Measurements from ENCODE around the gene CASP7.

- TF ChIP-seq CTCF (IDR thresholded peaks at IDR 0.05) = no peak
- no peak for TF ChIP-seq POLR2A (IDR thresholded peaks at IDR 0.05)
These were observed 9.9 kb downstream of the CASP7 start for GRCh38 chr10:113689574-113689973.

Measured in Peyer's patch (tissue), 4 donors.